ENCODE results near the gene PTPRG.
"Not testable (repeated sequence)": the region's sequence is repeated elsewhere in the genome, so short reads cannot be mapped to it uniquely, and the experiment has no call there.

The PTPRG gene

DNA sequence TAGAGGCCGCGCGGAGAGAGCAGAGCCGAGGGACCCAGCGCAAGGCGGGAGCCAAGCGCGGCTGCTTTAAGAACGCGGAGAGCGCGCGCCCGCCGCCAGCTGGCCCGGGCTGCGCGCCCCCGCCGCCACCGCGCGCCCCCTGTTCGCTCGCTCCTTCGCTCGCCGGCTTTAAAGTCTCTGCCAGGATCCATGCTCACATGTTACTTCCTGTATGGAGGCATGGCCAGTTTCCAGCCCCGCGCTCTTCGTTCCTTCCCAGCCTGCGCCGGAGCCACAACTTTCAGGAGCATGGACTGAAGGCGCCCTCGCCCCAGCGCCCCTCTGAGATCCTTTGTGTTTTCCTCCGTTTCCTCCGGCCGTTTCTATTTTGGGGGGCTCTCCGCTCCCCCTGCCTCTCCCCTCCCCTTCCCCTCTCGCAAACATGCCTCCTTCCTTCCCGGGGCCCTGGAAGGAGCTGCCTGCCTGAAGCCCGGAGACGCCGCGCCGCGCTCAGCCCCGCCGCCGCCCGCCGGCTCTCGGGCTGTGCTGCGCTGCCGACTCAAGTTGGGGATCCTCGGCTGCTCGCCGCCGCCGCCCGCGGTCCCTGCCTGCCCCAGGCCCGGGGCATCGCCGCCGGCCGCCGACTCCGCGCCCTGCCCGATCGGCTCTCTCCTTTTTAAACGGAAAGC lies at the start of gene PTPRG:
Gene PTPRG (plus strand): TSS at position 198 of the 668 bp plus-strand sequence. CDS start 717 bp downstream, outside the sequence.
- no peak for DNase-seq

DNA sequence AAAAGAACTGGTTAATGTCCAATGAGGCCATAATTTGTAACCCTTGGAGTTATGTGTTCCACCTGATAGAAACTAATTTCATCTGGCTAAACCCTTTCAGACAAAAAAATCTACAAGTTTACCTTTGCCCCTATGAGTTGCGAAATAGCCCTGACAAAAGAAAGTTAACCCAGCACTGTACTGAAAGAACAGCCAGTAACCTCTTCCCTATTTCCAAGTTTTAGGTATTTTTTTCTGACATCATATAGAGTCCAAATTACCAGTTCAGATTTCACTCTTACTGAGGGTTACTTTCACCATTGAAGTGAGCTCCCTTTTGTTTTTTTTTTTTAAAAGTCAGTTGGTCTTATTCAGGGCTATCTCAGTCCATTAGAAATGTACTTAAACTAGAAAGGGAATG lies 42.8 kb upstream of the PTPRG start:
- DNase-seq: no peak

DNA sequence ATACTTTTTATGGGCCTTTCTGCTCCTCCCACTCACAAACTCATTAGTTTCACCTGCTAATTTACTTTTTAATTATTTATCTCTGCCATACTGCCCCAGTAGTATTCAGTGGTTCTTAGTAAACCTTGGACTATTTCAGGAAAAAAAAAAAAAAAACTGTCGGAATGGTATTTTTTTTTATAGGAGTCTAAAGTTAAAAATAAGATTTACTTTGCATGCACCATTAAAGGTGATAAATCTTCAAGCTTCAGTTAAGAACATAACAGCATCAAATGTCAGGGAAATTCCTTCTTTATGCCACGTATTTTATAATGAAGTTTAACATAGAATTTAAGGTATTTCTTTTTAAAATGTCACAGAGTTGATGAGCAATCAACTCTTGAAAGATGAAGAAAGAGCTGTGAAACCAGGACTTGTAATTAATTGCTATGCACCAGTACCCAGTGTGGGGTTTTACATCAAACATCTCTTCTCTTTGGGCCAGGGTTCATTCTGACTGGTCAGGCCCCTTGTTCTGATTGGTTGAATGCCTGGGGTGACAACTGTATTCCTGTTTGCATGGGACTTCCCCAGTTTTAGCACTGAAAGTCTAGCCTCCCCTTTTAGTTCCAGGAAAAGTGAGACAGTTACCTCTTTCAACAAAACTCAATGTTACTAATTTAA lies 40.3 kb upstream of the PTPRG start:
- no peak for DNase-seq

DNA sequence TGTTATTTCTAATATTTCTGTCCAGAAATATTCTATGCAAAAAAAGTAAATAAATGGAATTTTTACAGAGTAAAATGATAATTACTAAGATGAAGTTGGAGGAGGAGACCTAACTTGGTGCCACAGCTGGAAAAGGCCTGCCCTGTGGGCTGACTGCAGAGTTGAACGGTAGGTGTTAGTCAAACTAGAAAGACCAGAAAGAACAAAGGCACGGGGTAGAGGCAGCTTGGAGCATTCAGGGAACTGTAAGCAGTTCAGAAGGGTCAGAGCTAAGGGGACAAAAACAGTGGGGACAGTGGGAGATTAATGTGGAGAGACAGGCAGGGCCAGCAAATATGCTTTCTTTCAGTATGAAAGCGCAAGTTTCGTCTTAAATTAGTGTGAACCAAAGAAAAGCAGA lies 39.3 kb upstream of the PTPRG start:
- DNase-seq: no peak

DNA sequence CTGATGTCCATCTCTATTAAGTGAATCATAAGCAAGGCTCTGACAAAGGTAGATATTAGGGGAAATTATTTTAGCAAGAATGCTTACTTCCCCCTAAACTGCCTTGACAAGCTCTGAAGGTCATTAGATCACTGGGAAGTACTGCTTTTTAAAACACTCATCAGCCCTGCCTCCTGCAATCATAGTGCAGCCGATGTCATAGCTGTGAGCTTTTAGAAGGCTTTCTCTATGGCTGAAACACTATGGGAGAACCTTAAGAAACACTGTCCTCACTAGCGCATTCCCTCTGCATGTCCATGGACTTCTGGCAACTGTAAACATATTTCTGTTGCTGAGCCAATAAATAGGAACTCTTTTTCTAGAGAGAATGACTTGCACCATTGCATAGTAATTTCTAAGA lies 38.7 kb upstream of the PTPRG start:
- no peak for DNase-seq

DNA sequence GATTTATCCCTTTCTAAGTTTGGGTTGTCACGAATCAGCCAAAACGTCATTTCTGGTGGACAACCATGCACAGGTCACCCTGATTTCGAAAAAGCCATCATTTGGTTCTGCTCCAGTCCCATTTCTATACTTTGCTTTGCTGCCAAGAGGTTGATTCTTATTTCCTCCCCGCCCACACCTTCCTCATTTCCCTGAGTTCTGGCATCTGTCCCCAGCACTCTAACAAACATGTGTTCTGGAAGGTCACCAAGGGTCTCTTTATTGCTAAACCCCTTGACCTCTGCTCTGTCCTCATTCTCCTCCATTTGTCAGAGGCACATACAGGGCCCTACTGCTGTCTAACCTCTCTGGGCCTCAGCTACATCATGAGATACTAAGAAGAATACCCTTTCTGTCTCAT lies 36.4 kb upstream of the PTPRG start:
- no peak for DNase-seq

DNA sequence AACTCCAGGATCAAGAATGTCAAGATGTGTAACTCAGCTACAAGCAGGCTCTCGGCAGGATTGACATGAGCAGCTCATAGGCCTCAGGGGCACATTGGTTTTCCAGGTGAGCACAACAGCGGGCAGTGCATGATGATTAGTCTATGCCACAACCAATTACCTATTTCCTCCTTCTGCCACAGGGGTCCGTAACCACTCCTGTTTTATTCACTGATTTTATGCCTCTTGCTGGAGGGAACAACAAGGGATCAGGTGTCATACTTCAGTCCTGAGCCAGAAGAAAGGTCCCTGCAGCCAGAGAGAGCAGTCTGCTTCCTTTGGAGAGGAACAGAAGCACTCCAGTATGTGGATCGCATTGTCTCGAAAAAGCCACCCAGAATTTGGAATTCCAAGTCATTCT lies 35.1 kb upstream of the PTPRG start:
- DNase-seq: no peak

DNA sequence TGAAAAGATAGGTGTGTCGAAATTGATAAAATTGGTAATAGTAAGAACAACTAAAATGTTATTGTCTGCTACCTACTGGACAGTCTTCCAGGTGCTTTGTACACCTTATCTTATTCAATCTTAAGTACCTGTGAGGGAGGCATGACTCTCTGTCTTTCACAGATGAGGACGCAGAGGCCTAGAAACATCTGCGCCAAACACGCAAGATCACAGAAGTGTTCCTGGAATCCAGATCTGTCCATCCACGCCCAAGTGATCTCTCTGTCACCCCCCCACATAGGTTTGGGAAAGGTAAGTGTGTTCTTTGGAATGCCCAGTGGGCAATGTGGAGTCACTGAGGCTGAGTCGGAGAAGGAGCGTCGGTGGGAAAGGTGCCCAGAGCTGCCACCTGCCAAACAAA lies 34.4 kb upstream of the PTPRG start:
- DNase-seq: no peak

DNA sequence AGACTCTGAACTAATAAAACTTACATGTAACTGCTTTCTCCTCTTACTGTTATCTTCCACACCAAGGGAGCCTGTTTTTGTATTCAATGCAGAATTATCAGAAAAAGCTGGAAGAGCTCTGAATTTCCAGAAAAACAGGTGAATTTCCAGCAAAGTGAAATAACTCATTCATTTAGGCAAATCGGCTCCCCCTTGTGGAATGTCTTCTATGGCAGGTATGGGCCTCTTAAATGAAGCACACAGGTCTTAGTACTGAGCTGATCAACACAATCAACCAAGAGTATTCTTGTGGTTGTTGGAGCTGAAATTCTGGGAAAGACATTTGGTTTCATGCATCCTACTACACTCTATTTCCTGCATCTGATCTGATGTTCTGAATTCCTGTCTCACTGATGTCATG lies 31.0 kb upstream of the PTPRG start:
- DNase-seq: no peak

DNA sequence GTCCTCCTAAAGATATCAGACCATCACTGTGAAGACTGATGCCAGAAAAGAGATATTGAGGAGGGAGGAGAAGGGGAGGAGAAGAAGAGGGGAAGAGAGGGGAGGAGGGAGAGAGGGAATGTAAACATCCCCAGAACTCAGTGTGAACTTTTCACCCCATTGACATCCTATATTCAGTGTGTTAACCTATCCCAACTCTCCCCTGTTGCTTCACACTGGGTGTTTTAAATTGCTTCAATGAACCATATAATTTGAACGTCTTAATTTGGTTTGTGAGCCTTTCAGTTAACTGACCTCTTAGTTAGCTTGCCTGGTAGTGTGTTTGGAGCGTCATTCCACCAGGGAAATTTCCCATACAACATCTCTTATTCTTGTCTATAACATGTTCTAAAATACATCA lies 29.8 kb upstream of the PTPRG start:
- DNase-seq: no peak

DNA sequence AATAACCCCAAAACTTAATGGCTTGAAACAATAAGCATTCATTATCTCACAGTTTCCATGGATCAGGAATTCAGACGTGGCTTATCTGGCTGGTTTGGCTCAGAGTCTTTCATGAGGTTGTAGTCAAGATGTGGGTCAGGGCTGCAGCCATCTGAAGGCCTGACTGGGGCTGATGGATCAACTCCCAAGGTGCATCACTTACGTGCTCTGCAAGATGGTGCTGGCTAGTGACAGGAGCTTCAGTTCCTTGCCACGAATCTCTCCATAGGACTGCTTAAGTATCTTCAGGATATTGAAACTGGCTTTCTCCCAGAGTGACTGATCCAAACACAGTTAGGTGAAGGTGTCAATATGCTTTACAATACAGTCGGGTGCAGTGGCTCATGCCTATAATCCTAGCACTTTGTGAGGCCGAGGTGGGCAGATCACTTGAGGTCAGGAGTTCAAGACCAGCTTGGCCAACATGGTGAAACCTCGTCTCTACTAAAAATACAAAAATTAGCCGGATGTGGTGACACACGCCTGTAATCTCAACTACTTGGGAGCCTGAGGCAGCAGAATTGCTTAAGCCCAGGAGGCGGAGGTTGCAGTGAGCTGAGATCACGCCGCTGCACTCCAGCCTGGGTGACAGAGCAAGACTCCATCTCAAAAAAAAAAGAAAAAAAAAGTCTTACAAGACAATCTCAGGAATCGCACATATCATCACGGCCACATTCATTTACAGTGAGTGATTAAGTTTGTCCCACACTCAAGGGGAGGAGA lies 28.5 kb upstream of the PTPRG start:
- no peak for DNase-seq

DNA sequence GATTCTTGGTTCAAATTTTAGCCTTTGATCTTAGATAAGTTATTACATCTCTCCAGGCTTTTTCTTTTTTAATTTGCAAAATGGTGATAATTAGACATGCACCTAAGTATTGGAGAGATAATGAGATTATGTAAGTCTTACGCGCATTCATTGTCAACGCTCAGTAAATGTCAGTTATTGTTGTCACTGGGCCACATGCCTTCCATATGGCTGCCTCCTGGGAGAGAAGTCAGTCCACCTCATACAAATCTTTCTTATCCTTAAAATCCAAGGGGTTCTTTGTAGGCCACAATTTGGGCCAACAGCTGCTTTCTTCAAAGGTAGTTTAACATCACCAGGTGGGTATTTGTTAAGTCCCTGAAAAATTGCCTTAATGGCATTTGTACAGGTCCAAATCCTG lies 25.5 kb upstream of the PTPRG start:
- no peak for DNase-seq

DNA sequence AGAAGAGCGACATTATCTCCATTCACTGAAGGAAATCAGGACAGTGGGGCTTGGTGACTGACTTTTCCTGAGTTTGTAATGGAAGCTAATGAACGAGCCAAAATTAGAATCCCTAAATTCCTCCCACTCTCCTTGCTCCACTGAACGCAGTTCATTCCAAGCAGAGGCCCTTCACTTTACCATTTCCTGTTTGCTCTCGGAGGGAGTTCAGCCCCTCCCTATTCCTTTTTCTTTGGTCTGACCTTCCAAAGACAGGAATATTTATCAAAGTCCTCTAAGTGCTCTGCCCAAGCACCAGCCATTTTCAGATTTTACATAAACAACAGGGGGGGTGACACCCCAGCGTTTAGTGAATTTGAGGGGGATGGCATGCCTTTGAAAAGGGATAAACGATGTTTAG lies 24.0 kb upstream of the PTPRG start:
- DNase-seq: no peak

DNA sequence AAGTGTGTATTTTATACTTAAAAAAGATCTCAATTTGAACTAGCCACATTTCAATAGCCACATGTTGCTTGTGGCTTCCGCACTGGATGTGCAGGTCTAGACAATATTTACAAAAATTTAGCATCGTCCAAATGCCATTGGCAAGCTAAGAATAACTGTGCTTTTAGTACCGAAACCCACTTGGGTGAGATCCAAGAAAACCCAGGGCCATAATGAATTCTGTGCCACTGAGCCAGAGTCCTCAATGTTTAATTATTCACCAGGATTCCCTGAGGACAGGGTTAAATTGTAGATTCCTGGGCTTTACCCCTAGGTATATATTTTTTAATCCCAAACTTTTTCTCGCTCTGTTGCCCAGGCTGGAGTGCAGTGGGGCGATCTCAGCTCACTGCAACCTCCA lies 22.9 kb upstream of the PTPRG start:
- DNase-seq: no peak

DNA sequence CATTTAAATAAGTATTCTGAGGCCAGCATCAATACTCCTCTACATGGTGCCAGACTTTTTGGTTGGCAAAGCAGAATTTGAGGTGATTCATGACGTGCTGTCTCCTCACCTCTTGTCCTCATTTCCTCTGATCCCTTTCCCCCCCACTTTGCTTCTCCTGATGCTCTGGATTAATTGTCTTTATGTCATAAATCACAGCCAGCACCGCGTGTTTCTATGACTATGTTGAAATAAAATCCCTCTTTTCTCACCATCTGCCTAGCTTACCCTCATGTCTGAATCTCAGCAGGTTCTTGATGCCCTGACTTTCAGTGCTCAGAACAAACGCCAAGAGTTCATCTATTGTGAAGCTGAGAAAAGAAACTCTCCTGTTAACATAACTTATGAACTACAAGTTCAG lies 19.7 kb upstream of the PTPRG start:
- DNase-seq: no peak

DNA sequence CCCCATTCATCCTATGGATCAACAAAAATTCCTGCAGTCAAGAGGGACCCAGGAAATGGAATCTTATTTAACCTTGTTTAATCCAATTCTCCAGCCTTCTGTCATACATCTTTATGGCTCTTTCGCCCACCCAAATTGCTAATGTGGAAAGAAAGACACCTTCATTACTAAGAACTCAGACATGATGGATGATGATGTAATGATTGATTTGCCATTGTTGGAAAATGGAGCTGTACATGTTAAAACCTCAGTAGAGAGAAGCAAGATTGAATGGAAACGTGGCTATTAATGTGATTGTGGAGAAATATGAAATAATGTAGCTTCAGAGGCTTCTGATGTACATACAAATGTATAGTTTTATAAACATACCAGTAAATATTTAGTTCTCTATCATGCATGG lies 15.7 kb upstream of the PTPRG start:
- no peak for DNase-seq

DNA sequence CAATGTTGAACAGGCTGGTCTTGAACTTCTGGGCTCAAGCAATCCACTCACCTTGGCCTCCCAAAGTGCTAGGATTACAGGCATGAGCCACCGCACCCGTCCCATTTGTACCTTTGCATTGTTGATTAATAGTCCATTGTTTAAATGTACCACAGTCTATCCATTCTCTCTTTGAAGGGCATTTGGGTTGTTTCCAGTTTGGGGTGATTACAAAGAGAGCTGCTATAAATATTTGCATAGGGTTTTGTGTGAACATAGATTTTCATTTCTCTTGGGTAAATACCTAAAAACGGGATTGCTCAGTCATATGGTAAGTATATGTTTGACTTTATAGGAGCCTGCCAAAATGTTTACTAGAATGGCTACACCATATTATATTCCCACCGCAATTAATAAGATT lies 13.7 kb upstream of the PTPRG start:
- no peak for DNase-seq

DNA sequence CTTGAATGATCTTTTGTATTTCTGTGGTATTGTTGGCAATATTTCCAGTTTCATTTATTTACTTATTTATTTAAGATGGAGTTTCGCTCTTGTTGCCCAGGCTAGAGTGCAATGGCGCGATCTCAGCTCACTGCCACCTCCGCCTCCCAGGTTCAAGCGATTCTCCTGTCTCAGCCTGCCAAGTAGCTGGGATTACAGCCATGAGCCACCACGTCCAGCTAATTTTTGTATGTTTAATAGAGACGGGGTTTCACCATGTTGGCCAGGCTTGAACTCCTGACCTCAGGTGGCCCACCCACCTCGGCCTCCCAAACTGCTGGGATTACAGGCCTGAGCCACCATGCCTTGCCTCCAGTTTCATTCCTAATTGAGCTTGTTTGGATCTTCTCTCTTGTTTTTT lies 8.7 kb upstream of the PTPRG start:
- not testable (repeated sequence) for DNase-seq

DNA sequence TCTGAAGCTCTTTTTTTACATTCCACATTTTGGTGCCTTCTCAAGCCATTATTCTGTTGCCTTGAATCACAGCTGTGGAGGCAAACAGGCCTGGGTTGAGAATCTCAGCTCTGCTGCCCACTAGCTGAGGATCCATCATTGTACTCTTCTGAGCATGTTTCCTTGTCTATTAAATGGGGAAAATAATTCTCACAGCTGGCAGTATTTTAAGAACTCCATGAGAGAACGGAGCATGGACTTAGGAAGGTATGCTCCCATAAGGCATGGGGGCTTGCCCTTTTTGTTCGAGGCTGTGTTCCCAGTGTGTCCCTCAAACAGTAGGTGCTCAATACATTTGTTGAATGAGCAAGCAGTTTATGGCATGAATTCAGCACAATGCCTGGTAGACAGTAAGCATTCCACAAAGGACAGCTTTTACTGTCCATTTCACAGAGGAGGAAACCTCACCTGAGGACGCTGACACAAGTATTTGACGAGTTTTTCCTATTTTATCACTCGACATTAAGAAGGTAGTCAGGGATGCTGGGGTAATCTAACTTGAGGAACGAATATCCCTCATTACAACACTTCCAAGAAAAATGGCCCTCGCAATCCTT lies 2.1 kb upstream of the PTPRG start:
- DNase-seq: no peak

DNA sequence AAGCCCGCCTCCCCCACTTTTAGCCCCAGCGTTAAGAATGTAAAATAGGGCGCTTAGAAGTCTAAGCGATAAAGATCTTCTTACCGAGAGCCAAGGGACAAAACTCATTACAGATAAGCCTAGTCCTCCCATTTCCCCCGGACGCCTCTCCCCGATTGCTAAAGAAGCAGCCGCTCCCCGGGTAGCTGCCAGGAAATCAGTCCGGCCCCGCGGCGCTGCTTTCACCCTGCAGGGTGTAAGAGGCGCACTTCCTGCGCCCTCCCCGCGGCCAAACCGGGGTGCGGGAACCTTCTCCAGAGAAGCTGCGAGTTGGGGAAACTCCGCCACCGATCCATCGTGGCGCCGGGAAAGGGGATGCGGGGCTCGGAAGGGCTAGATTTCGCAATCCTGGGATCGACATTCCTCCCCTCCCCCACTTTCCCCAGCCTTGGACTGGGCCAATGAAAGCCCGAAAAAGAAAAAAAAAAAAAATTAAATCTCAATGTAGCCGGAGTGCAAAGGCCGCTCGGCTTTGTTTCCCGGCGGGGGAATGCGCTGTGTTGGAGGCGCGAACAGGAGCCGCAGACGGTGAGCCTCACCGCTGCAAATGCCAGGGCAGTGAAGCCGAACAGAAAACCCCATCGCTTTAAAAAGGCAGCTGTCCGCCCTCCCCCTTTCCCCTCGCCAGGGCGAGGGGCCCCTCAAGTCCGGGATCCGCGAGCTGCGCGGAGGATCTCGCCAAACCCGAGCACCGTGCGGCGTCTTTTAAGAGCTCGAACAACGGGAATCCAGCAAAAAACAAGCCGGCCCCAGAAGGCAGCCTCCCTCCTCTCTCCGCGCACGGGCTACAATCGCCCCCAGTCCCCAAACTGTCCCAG lies 626 bp upstream of the PTPRG start:
- DNase-seq: no peak

DNA sequence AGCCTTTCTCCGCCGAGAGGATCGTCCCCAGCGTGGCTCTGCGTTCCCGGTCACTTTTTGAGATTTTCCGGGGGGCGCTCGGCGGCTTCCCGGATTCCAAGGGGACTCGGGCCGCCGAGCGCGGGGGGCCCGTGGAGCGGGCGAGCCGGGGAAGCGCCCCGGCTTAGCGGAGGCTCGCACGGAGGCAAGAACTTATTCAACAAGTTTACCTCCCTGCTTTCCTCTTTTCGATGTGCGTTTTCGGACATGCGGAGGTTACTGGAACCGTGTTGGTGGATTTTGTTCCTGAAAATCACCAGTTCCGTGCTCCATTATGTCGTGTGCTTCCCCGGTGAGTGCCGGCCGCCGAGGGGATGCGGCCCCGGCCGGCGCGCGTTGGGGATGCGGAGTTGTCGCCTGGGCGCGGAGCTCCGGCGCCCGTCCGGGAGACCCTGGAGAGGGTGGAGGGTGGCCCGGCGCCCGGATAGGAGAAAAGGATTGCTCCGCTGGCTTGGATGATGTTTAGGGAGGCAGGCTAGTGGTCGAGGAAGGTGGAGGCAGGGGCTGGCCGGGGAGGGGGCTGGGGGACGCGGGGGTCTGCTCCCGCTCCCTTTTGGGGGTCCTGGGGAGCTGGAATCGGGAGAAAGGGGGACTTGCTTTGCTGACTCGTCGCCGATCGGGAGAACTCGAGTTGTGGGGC lies 810 bp downstream of the PTPRG start:
- DNase-seq: no peak

DNA sequence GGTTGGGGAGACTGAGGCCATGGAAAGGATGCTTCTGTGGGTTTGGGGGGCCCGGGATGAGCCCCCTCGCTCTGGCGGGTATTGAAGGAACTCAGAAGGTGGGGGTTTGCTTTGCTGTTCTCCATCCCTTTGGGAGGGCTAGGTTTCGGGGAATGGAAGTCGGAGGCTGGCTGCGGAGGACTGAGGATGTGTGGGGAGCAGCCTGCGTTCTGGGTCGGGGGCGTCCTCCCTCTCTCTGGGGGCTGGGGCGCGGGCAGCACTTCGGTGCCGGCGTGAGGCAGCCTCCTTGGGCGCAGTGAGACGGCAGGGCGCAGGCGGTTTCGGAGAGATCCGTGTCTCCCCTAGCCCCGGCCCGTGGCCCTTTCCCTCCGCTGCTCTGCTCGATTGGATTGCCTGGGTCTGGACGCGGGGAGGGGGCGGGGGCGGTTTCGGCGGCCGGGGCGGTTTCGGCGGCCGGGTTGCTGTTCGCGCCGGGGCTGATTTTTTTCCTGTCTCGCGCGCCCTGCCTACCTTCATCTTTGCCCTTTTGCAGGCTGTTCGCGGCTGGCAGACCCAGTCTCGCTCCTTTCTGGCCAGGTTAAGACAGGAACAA lies 1.4 kb downstream of the PTPRG start:
- DNase-seq: no peak

Data from CD4-positive, alpha-beta T cell treated with Interleukin-4 for 4 hours (primary cell).